ENCODE data around the gene TMEM240.

DNA sequence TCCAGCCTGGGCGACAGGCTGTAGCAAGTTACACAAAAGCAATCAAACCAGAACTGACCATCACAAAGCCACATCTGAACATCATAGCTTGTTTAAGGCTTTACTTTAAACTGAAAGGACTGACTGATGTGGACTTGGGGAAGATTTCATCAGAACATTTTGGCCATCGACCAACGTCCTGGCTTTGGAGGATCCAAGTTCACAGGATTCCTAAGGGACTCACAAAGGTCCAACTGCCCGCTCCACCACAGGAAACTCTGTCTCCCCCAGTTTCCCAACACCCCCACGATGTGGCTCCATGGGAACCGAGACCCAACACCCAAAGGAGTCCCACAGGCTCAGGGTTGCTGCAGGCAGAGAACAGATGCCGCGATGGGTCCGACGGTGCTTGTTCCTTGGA, 24.9 kb upstream of the TMEM240 start:
- no peak for TF ChIP-seq POLR2A (IDR thresholded peaks at IDR 0.05)
- TF ChIP-seq, protein P1, sequence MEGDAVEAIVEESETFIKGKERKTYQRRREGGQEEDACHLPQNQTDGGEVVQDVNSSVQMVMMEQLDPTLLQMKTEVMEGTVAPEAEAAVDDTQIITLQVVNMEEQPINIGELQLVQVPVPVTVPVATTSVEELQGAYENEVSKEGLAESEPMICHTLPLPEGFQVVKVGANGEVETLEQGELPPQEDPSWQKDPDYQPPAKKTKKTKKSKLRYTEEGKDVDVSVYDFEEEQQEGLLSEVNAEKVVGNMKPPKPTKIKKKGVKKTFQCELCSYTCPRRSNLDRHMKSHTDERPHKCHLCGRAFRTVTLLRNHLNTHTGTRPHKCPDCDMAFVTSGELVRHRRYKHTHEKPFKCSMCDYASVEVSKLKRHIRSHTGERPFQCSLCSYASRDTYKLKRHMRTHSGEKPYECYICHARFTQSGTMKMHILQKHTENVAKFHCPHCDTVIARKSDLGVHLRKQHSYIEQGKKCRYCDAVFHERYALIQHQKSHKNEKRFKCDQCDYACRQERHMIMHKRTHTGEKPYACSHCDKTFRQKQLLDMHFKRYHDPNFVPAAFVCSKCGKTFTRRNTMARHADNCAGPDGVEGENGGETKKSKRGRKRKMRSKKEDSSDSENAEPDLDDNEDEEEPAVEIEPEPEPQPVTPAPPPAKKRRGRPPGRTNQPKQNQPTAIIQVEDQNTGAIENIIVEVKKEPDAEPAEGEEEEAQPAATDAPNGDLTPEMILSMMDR (IDR thresholded peaks at IDR 0.05), result no peak
